Inferior parietal cortex (tissue), 1 donor: ENCODE results near the gene EGR1.

Experiments
- DNase-seq: peaks from one replicate; pipeline ENCODE4 v3.0.0-alpha.2; 2016; ENCODE audit errors: extremely low spot score

Gene EGR1

GRCh38 chr5:138465261-138466124, at the start of gene EGR1:
Gene EGR1 (plus strand): TSS chr5:138465479. CDS start chr5:138465762, 283 bp downstream.
- peak; percentile 98 for DNase-seq

- DNase-seq: no peak
These were observed 46.8 kb upstream of the EGR1 start for GRCh38 chr5:138418444-138418843.

- DNase-seq: no peak
These were observed 40.2 kb upstream of the EGR1 start for GRCh38 chr5:138425079-138425478.

- DNase-seq: no peak
These were observed 29.3 kb upstream of the EGR1 start for GRCh38 chr5:138435943-138436342.

- no peak for DNase-seq
These were observed 27.1 kb upstream of the EGR1 start for GRCh38 chr5:138438003-138438723.

- peak; percentile 32 for DNase-seq
These were observed 26.4 kb upstream of the EGR1 start, which contains the start of gene REEP2 for GRCh38 chr5:138438724-138439476. Gene REEP2 (plus strand): TSS chr5:138439057. CDS start chr5:138439209, 152 bp downstream.

- peak; percentile 32 for DNase-seq
These were observed 25.7 kb upstream of the EGR1 start for GRCh38 chr5:138439477-138440158.

- no peak for DNase-seq
These were observed 24.9 kb upstream of the EGR1 start for GRCh38 chr5:138440159-138441073.

GRCh38 chr5:138441221-138441620, 24.1 kb upstream of the EGR1 start:
- DNase-seq: no peak

- no peak for DNase-seq
These were observed 21.1 kb upstream of the EGR1 start for GRCh38 chr5:138444078-138444773.

GRCh38 chr5:138444774-138445546, 20.3 kb upstream of the EGR1 start:
- DNase-seq: no peak

GRCh38 chr5:138445547-138446271, 19.6 kb upstream of the EGR1 start:
- DNase-seq: no peak

GRCh38 chr5:138448070-138448469, 17.2 kb upstream of the EGR1 start:
- no peak for DNase-seq

GRCh38 chr5:138448481-138449398, 16.5 kb upstream of the EGR1 start:
- DNase-seq: peak; percentile 48

GRCh38 chr5:138449501-138450239, 15.6 kb upstream of the EGR1 start:
- DNase-seq: peak; percentile 88

GRCh38 chr5:138450971-138451370, 14.3 kb upstream of the EGR1 start:
- no peak for DNase-seq

GRCh38 chr5:138452720-138453119, 12.6 kb upstream of the EGR1 start:
- no peak for DNase-seq
